ENCODE measurements around the gene ZNF236.
"Not testable (repeated sequence)": the region's sequence is repeated elsewhere in the genome, so short reads cannot be mapped to it uniquely, and the experiment has no call there.

Gene ZNF236

GRCh38 chr18:76943542-76944339, 121.4 kb downstream of the ZNF236 start:
- in situ Hi-C loops (cut with MboI; ENCODE audit: low sequenced_read_pairs) = no loop called here

GRCh38 chr18:76944346-76944745, 122.0 kb downstream of the ZNF236 start:
- in situ Hi-C loops (cut with MboI; ENCODE audit: low sequenced_read_pairs) = not testable (repeated sequence)

DNA sequence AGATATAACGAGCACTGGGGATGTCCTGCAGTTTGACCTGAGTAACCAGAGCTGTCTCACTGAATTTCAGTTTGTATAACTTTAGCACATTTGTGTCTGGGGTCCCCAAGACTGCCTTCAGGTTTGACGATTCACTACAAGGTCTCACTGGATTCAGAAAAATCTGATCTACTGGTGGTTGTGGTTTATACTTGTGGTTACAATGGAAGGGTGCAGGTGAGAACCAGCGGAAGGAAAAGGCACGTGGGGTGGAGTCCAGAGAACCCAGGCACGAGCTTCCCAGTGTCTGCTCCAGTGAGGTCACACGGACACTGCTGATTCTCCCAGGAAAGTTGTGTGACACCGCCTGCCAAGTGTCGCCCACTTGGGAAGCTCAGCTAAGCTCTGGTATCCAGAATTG, 126.0 kb downstream of the ZNF236 start:
- in situ Hi-C loops (cut with MboI; ENCODE audit: low sequenced_read_pairs) = no loop called here

DNA sequence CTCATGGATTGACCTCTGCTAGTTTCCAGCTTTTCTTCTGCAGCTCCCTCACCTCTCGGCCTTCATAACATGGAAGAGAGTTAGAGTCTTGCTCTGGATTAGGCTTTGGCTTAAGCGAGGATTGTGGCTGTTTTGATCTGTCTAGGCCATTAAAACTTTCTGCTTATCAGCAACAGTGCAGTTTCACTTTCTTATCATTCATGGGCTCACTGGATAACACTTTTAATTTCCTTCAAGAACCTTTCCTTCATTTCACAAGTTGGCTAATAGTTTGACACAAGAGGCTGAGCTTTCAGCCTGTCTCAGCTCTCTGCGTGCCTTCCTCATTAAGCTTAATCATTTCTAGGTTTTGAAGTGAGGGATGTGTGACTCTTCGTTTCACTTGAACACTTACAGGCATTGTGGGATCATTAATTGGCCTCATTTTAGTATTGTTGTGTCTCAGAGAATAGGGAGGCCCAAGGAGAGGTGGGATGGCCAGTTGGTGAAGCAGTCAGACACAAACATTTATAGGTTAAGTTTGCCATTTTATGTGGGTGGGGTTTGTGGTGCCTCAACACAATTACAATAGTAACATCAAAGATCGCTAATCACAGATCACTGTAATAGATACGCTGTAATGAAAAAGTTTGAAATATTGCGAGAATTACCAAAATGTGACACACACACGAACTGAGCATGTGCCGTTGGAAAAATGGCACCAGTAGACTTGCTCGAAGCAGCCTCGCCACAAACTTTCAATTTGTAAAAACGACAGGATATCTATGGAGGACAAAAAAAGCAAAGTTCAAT, 129.3 kb downstream of the ZNF236 start:
- in situ Hi-C loops (cut with MboI; ENCODE audit: low sequenced_read_pairs) = no loop called here

DNA sequence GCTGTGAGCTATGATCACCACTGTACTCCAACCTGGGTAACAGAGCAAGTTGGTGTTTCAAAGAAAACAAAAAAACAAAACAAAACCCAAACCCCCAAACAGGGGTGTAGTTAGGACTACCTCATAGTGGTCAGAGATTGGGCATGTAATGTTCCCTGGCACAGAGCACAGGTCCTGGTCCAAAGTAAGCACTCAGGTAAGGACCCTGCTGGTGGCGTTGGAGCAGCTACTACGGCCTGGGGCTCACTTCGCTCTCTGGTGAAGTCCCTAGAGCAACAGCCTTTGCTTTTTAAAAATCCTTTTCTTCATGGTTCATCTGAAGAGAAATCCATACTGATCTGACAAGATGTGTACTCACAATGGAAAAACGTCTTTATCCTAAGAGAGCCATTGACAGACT, 130.4 kb downstream of the ZNF236 start:
- in situ Hi-C loops (cut with MboI; ENCODE audit: low sequenced_read_pairs) = no loop called here

- in situ Hi-C loops (cut with MboI; ENCODE audit: low sequenced_read_pairs) = no loop called here
Observed at GRCh38 chr18:76953156-76953555, 130.8 kb downstream of the ZNF236 start.

DNA sequence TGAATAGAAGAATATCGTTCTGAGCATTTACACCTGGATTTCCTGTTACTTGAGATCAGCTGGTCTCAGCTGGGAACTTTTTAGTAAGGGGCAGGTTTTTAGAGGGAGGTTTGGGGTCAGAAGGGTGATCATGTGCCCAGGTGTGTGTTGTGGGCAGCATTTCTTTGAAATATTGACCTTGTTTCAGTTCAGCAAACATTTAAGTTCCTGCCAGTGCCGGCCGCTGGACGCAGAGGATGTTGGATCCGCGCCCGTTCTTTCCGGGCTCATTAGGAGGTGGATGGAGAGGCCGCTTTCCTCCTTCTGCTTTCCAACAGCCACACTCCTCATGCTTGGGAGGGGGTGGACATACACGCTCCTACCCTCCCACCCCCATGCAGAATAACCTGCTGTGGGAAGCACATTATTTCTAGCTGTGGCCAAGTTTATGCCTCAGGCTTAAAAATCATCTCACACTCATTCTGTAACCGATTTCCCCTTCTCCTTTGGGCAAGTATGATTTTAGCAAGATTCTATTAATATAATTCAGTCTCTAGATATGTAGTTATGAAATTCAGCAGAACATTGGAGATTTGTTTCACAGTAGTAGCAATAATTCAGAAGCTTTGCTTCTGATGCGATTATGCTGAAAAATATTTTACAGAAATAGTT, 131.4 kb downstream of the ZNF236 start:
- in situ Hi-C loops (cut with MboI; ENCODE audit: low sequenced_read_pairs) = no loop called here

GRCh38 chr18:76955524-76956170, 133.3 kb downstream of the ZNF236 start:
- in situ Hi-C loops (cut with MboI; ENCODE audit: low sequenced_read_pairs) = no loop called here

DNA sequence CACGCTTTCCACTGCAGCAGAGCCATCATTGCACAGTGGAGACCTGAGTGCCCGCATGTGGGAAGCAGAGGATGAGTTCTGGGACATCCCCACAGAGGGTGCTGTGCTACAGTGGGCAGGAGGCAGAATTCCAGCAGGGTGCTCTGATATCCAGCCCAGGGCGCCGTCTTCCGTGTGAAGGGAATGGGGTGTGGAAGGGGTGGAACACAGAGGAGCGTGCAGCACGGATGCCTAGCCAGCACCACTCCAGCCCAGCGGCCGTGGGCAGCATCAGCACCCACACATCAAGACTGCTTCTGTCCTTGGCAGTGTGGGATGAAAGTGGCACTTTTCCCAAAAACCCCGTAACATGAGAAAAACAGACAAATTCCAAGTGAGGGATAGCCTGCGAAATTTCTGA, 134.3 kb downstream of the ZNF236 start:
- in situ Hi-C loops (cut with MboI; ENCODE audit: low sequenced_read_pairs) = no loop called here

- in situ Hi-C loops (cut with MboI; ENCODE audit: low sequenced_read_pairs) = no loop called here
Observed at GRCh38 chr18:76957384-76958355, 135.3 kb downstream of the ZNF236 start.

- in situ Hi-C loops (cut with MboI; ENCODE audit: low sequenced_read_pairs) = no loop called here
Observed at GRCh38 chr18:76958692-76959341, 136.5 kb downstream of the ZNF236 start.

DNA sequence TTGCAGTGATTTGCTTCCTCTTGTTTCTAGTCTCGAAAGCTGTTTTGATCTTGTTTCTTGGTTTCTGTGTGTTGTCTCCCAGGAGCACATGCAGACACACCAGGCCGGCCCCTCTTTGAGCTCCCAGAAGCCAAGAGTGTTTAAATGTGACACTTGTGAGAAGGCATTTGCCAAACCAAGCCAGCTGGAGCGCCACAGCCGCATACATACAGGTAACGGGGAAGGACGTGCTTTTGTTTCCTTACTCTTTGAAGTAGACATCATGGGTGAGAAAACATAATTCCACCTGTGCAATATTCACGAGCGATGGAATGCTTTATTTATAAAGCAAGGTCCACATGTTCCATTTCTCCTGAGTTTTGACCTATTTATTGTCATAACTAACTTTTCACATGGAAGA, 137.2 kb downstream of the ZNF236 start:
- in situ Hi-C loops (cut with MboI; ENCODE audit: low sequenced_read_pairs) = no loop called here

- in situ Hi-C loops (cut with MboI; ENCODE audit: low sequenced_read_pairs) = no loop called here
Observed at GRCh38 chr18:76960528-76961035, 138.2 kb downstream of the ZNF236 start.

DNA sequence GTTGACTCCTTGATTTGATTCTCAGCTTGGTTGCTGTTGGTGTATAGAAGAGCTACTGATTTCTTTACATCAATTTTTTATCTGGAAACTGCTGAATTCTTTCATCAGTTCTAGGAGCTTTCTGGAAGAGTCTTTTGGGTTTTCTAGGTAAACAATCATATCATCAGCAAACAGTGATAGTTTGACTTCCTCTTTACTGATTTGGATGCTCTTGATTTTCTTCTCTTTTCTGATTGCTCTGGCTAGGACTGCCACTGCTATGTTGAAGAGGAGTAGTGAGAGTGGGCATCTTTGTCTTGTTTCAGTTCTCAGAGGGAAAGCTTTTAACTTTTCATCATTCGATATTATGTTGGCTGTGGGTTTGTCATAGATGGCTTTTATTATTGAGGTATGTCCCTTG, 140.5 kb downstream of the ZNF236 start:
- in situ Hi-C loops (cut with MboI; ENCODE audit: low sequenced_read_pairs) = no loop called here

DNA sequence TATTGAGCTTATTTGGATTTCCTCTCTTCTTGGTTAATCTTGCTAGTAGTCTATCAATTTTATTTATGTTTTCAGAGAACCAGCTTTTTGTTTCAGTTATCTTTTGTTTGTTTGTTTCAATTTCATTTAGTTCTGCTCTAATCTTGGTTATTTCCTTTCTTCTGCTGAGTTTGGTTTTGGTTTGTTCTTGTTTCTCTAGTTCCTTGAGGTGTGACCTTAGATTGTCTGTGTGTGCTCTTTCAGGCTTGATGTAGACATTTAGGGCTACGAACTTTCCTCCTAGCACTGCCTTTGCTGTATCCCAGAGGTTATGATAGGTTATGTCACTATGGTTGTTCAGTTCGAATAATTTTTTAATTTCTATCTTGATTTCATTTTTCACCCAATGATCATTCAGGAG, 141.6 kb downstream of the ZNF236 start:
- in situ Hi-C loops (cut with MboI; ENCODE audit: low sequenced_read_pairs) = no loop called here

DNA sequence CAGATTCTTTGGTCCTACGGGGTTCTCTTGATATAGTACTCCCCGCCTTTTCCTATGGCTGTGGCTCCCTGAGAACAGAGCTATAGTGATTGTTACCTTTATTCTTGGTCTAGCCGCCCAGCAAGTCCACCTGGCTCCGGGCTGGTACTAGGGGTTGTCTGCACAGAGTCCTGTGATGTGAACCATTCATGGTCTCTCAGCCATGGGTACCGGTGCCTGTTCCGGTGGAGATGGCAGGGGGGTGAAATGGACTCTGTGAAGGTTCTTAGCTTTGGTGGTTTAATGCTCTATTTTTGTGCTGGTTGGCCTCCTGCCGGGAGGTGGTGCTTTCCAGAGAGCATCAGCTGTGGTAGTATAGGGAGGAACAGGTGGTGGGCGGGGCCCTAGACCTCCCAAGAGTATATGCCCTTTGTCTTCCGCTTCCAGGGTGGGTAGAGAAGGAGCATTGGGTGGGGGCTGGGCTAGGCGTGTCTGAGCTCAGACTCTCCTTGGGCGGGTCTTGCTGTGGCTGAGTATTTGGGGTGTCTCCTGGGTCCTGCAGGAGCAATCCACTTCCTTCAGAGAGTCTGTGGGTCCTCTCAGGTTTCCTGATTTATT, 143.3 kb downstream of the ZNF236 start:
- in situ Hi-C loops (cut with MboI; ENCODE audit: low sequenced_read_pairs) = not testable (repeated sequence)

DNA sequence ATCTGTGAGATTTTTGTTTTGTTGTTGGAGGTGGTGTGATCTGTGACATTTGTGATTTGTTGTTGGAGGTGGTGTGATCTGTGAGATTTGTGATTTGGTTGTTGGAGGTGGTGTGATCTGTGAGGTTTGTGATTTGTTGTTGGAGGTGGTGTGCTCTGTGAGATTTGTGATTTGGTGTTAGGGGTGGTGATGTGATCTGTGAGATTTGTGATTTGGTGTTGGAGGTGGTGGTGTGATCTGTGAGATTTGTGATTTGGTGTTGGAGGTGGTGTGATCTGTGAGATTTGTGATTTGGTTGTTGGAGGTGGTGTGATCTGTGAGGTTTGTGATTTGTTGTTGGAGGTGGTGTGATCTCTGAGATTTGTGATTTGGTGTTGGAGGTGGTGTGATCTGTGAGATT, 144.9 kb downstream of the ZNF236 start:
- in situ Hi-C loops (cut with MboI; ENCODE audit: low sequenced_read_pairs) = not testable (repeated sequence)

DNA sequence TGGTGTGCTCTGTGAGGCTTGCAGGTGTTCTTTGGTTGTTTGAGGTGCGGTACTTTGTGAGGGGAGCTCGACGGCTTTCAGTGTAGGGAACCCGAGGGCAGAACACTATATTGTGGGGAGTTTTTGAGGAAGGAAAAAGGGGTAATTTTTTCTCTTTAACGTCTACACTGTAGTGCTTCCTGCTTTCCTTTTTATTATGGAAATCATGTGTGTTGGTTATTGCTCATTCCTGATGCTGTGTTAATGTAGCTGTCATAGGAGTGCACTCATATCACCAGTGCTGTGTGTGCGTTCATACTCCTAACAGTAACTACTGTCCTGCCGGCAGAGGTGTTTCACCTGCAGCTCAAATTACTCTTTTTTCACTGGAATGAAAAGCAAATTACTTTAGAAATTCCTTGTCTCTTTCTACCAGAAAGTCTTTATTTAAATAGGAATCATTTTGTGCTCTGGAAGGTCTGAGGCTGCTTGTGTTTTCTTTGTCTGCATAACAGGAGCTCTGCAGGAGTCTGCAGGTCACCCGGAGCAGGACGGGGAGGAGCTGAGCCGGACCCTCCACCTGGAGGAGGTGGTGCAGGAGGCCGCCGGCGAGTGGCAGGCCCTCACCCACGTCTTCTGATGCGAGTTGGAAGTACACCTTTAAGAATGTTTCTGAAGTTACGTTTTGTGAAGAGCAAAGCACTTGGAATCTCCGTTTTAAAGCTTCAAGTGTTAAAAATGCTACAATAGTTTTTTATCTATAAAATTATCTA, 145.5 kb downstream of the ZNF236 start:
- in situ Hi-C loops (cut with MboI; ENCODE audit: low sequenced_read_pairs) = no loop called here
